Islet of Langerhans (tissue), 1 donor: ENCODE results near the gene CCDC102B.

Source experiments
- FAIRE-seq: peaks from one replicate; lab custom pipeline; 2011; peaks lifted over from hg19 to GRCh38; lab: Jason Lieb, UNC

Gene CCDC102B

GRCh38 chr18:69088973-69089372 is 291.1 kb downstream of the CCDC102B start:
- peak; percentile 13 for FAIRE-seq

GRCh38 chr18:69097349-69097748 is 299.5 kb downstream of the CCDC102B start:
- no peak for FAIRE-seq

- no peak for FAIRE-seq
Measured at GRCh38 chr18:69102959-69103358, 305.1 kb downstream of the CCDC102B start.
